Activated T-cell treated with anti-CD3 and anti-CD28 coated beads, Interleukin-2, amount 50 U/mL, for 48 hours (primary cell): Measurements from ENCODE around the gene RAB26.
"Not testable (repeated sequence)": the region's sequence is repeated elsewhere in the genome, so short reads cannot be mapped to it uniquely, and the experiment has no call there.

Experiments
- DNase-seq, 2 experiments: peaks; one replicate each; pipeline ENCODE4 v3.0.0-alpha.2; 2020

The RAB26 gene

GRCh38 chr16:2199095-2199494 lies 50.7 kb downstream of the RAB26 start:
- no peak for DNase-seq

GRCh38 chr16:2199621-2200139 lies 51.3 kb downstream of the RAB26 start:
- DNase-seq = no peak

GRCh38 chr16:2200313-2200712 lies 51.9 kb downstream of the RAB26 start:
- DNase-seq = no peak

GRCh38 chr16:2203119-2203688 lies 54.8 kb downstream of the RAB26 start:
- DNase-seq = not testable (repeated sequence)
